Inflammatory macrophage treated with lipopolysaccharide for 4 hours (primary cell): ENCODE measurements around the gene GGTLC1.
"Not testable (repeated sequence)": the region's sequence is repeated elsewhere in the genome, so short reads cannot be mapped to it uniquely, and the experiment has no call there.

Experiments used
- DNase-seq: peaks from one replicate; pipeline ENCODE4 v3.0.0-alpha.2; 2020

GGTLC1 gene

DNA sequence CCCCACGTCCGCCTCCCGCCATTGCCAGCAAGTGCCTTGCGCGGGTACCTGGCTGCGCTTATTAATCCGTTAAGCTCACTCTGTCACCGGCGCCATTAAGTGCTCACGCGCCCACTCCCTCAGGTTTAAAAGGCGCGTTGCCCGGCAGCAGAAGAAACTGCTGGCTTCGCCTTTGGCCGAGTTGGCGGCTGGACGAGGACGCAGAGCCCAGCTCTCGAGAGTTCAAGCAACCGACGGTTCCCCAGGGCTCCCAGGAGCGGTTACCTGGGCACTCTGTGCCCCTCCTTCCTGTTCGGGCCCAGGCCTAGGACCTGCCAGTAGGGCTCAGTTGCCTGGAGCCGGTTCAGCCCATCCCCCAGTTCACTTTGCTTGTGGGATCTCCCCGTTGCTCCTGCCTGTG lies at the start of gene GGTLC1:
Gene GGTLC1, minus strand, starts transcription at position 219 of the 400 bp plus-strand sequence. CDS start 2,168 bp downstream, outside the sequence.
- no peak for DNase-seq

DNA sequence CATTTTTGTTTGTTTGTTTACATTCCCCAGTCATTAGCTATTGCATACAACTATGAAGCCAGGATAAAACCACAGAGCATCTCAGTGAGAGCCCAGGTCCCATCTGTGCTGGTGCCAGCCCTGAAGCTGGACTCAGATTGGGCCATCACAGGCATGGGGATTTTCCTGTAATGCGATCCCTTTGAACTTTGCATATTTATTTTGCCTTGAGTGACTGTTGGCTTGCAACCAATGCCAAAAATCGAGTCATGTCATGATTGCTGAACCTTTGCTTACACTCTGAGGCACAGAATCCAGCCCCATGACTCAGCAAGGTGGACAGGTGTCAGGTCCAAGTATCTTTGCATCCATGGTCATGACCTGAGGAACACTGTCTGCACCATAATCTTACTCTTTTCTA lies 46.2 kb upstream of the GGTLC1 start:
- no peak for DNase-seq

DNA sequence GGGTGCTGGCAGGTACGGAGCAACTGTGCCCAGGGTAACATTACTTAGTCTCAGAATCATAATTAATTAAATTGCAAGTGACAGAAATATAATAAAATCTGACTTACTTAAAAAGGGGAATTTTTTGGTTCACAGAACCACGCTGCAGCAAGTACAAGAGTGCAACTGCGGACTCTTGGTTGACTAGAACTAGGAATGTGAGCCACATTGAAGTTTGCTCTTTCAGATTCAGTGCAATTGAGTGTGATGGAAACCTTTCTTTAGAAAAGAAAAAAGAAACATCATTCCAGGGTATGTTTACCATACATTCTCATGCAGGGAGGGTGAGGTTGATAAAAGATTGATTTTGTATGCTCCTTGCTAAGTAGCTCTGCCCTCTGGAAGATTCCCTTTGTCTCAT lies 45.0 kb upstream of the GGTLC1 start:
- no peak for DNase-seq

DNA sequence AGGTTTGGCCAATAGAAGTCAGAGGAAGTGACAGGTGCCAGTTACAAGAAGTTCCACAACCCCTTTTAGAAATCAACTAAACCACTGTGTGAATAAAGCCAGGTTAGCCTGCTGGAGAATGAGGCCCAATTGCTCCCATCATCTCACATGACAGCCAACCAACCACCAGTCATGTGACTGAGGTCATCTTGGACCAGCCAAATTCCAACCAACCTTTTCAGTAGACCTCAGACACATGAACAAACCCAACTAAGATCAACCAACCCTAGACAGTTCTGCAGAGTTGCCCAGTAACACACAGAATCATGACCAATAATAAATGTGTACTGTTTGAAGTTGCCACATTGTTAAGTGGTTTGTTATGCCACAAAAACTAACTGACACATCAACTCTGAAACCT lies 44.6 kb upstream of the GGTLC1 start:
- DNase-seq = no peak

DNA sequence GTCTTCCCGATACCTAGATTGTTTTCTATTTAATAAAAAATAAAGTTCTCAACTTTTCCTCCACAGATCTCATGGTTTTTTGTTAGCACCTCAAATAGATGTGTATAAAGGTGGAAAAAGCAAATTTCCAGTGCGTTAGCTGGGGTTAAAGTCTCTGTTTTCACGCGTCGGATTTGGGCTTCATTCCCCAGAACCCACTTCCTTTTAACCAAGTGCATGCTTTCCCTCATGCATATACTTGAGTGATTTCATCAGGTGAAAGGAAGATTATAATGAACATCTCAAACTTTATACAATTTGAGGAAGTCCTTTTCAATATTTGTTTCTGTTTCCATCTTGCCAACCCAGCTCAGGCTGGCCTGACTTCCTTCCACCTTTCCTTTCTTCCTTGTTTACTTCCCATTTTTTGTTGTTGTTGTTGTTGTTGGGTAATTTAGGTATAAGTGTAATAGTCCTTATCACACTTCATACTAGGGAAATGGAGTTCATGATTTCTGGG lies 43.9 kb upstream of the GGTLC1 start:
- DNase-seq = peak; percentile 27

DNA sequence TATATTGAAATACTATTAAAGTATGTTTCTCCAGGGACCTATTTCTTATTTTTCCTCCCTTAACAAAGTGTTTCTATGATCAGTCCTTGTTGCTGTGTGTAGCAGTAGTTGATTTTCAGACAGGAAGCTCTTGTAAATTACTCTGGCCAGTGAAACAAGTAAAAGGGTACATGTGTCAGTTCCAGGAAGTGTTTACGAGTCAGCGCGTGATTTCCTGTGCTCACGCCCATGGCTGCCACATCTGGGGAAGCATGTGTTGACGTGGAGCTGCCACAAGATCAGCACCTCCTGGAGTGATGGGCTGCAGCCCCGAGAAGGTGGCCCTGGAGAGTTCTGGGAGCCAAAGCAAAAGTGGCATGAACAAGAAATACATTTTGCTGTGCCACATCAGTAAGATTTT lies 38.6 kb upstream of the GGTLC1 start:
- peak; percentile 59 for DNase-seq

DNA sequence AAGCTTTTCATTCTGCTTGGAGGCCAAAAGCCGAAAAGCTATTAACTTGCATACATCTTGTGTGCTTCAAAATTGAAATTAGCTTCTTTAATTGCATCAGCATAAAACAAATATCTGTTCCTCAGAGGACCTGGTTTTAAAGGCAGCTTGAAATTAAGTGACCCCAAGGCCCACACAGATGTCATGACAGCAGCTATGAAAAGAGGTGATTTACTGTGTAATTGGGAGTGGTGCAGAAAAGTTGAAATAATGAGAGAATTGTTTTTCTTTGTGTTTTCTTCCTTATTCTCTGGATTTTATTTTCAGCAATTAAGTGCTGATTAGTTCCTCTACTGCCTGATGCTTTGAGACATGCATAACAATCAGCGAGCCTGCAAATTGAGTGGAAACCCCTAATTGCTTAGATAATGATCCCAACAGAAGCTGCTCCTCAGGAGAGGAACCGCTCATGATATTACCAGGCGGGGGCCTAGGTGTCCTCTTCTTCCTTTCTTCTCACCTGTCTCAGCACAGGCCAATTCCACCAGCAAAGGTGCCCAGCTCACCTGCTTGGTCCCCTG lies 34.1 kb upstream of the GGTLC1 start:
- DNase-seq = no peak

DNA sequence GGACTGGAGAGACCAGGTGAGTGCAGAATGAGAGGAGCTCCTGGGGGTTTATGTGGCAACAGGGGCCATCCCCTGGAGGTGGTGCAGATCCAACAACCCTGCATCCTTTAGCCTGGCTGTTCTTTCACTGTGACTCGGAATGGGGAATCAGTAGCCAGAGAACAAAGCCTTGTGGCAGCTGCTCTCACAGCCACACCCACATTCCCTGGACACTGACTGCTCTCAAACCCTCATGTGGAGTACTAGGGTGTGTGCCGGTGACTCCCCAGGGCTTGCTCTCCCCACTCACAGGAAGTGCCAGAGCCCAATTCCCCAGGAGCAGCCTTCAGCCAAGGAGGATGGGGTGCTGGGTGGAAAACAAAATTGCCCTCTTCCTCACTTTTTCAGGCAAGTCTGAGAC lies 30.2 kb upstream of the GGTLC1 start:
- DNase-seq = no peak

DNA sequence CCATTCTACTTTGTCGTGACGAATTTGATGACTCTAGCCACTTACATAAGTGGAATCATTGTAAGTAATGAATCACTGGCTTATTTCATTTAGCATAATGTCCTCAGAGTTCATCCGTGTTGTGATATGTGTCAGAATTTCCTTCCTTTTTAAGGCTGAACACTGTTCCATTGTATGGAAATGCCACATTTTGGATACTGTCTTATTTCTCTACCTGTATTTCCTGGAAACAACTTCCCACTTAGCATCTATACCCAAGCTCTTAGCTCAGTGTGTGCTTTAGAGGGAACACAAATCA lies 28.8 kb upstream of the GGTLC1 start:
- peak; percentile 3 for DNase-seq

DNA sequence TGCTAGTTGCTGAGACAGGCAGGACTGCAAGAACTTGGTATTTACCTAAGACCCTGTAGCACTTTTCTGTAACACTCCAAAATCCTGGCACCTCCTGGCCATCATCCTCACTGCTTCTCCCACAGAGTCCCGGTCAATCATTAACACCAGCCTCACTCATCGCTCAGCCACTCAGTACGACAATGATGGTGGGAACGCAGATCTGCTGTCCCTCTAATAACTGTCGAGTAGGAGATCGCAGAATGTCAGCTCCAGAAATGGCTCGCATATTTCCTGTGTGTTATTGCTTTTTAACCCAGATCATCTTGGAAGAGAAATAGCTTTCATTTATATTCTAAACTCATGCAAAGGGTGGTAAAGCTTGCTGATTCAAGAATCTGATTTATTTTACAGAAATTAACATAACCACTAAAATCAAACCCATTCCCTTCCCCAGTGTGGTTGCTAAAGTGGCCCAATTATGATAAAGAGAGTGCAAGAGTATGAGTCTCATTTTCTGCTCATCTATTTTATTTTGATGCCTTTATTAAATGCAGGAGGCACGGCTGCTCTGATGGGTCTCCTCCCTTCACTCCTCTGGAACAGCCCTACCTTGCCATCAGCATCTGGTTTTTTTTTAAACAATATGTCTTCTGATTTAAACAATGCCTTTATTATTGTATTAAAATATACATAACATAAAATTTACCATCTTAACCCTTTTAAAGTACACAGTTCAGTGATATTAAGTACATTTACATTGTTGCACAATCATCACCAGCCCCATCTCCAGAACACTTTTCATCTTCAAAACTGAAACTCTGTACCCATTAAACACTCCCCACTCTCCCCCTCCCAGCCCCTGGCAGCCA lies 28.3 kb upstream of the GGTLC1 start:
- DNase-seq = no peak

DNA sequence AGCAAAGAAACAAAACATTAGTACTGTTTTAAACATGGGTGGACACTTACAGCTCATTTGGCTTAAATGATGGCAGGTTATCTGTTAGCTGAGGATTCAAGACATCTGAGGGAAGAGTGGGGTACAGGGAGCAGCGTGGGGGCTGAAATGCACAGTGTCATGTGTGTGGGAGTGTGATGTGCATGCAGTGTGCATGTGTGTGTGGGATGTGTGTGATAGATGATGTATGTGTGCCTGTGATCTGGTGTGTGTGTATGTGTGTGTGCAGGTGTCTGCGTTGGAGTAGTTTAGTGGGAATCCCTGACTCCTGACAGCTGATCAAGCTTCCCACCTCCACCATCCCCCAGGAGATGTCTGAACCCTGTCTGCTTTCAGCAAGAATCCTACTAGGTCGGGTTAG lies 25.4 kb upstream of the GGTLC1 start:
- no peak for DNase-seq

DNA sequence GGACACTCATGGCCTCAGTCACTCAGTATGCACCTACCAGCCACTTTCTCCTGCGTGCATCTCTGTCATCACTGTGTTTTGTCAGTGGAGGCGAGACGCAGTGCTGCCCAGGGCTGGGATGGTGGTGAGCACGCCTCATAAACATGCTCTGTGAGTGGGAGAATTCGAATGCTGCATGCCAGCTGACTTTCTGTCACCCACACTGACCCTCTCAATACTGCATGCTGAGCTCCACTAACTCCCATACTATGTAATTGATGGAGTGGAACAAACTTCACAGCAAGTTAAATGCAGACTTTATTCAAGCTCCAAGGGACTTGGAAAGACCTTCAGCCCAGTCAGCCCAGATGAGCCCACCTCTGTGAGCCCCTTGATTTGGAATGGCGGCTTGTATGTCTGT lies 22.7 kb upstream of the GGTLC1 start:
- DNase-seq = no peak

DNA sequence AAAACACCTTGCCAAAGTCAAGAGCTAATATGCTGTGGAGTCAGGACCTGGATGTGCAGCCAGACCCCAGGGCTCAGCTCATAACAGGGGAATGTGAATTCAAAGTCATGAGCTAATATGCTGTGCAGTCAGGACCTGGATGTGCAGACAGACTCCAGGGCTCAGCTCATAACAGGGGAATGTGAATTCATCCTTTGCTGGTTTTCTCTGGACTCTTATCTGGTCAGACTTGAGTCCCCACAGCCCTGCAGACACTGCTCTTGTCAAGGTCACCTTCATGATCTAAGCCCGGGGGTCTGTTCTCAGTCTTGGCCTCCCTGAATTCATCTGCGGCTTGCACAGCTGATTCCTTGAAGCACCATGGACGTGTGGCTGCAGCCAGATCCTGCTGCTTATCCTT lies 19.2 kb upstream of the GGTLC1 start:
- no peak for DNase-seq

DNA sequence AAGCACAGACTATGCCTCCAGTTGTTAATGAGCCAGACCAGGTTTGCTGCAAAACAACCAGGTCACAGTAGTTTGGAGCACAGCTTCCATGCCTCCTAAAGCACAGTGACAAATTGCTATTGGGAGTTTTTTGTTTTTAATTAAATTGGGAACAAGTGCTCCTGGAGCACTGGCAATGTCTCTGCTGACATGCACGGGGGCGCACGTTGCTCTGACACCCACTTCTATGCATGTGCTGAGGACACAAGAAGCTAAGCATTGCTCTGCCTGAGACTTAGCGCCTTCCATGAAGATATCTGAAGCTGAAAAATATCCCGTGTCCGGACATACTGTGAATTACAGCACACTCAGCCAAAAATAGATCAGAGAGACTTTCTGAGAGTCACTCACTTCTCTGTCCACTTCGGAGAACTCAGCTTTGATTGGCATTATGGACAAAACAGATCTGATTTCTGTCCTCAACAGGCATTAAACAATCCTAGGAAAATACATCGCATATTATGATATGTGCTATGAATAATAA lies 18.6 kb upstream of the GGTLC1 start:
- no peak for DNase-seq

DNA sequence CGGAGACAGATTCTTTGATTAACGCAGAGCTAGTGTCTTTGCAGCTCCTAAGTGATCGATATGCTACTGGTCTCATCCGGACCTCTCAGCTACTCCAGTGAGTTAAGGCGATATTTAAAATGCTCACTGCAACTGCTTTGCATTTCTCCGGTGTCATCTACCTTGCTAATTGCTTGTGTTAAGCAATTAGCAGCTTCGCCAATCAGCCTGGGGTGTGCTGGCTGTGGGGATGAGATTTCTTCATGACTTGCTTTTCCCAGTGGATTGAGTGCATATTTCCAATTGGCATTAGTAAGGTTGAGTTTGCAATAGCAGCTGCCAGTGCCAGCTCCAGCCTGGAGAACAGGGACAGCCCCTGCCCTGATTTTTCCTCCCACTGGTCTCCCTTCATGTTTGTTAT lies 18.0 kb upstream of the GGTLC1 start:
- no peak for DNase-seq

DNA sequence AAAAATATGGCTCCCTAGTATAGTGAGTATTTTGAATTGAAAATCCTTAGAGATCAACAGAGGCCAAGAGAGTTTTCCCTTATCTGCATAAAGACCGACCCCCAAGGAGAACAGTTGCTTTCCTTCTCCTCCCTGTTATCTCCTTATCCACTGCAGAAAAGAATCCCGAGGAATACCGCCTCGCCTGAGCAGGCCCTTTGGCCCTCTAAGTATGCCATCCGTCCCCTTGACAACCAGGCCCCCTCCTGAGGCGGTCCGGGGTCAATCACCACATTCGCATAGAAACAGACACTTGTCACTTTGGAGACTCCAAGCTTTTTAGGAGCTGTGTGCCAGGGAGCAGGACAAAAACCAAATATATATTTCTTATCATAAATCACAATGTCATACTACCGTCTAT lies 15.9 kb upstream of the GGTLC1 start:
- no peak for DNase-seq

DNA sequence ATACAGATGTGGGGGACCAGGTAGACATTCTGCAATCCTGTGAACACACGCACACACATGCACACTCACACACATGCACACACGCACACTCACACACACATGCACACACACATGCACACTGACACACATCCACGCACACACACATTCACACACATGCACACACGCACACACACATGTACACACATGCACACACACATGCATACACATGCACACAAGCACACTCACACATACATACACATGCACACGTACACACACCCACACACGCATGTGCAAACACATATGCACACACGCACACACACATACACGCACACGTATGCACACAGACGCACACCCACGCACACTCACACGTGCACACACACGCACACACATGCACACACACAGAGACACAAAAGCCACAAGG lies 14.3 kb upstream of the GGTLC1 start:
- no peak for DNase-seq

DNA sequence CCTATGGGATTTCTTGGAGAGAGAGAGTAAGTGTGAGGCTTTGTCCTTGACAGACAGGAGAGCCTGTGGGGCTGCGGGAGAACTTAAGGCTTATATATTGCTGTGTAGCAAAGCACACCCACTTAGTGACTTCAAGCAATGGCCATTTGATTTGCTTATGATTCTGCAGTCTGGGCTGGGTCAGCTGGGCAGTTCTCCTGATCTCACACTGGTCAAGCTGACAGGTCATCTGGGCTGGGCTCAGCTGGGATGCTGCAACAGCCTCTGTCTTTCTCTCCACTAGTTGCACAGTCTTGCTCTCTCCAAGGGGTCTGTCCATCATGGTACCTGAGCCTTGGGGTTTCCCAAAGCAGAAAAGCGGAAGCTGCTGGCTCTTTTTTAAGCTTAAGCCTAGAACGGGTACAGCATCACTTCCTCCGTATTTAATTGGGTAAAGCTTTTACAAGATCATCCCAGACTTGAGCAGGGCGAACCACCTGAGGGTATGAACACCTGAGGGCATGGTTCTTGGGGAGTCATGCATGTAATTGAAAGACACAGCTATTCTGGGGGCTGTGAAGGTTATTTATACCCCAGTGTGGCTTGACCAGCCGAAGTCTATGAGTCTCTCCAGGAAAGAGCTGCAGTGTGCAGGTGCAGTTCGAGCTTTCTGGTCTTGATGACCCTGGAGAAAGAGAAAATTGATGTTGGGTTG lies 13.3 kb upstream of the GGTLC1 start:
- no peak for DNase-seq

DNA sequence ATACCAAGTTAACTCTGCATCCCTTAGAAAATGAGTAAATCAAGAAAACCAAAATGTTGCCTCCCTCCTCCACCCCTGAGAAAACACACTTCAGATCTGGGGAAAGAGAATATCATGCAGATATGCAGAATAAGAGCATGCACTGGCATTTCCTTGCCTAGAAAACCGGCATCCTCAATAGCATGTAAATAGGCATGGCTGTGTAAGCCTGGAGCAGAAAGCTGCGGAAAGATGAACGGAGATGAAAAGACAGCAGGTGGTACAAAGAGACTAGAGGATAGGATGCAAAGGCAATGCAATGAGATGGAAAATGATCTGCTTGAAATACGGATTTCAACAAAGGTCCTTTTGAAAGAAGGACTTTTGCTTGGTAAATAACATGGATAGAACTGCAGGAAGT lies 10.3 kb upstream of the GGTLC1 start:
- no peak for DNase-seq

DNA sequence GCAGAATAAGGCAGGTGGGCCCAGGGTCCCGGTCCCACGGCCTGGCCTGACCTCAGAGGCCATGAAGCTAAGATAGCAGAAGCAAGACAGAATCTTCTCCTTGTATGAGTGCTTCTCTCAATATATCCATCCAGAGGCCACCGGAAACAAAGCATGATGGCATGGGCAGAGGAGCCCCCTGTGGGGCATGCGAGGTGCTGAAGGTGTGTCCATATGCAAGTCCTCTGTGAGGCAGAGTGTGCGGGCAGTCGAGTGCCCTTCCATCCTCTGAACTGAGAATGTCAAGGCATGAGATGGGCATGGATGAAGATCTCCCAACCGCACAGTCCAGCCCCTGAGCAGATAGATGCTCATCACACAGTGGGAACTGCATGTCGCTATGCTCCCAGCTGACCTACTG lies 9.8 kb upstream of the GGTLC1 start:
- no peak for DNase-seq

DNA sequence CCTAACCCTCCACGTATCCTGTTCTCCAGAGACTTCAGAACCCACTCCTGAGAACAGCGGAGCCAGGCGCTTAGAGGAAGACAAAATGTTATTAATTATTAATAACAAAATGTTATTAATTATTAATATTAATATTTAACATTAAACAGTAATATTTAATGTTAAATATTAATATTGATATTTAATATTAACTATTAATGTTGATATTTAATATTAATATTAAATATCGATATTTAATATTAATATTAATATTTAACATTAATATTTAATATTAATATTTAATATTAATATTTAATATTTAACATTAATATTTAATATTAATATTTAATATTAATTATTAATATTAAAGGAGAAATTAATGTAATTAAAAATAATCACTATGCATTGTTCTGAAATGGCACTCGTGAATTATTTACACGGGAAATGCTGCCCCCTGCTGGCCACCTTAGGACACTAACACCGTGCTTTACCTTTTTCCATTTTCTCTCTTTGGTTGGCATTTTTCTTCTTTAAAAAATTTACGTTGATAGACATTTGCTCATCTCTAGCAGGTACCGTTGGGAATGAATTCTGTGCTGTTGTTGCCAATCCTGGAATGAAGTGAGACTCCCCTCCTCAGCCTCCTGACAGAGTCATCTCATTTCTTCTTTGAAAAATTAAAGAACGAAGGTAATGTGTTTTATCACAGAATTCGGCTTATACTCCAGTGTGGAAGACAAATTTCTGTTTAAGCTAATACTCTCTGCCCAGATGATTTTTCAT lies 7.5 kb upstream of the GGTLC1 start:
- DNase-seq = peak; percentile 37

DNA sequence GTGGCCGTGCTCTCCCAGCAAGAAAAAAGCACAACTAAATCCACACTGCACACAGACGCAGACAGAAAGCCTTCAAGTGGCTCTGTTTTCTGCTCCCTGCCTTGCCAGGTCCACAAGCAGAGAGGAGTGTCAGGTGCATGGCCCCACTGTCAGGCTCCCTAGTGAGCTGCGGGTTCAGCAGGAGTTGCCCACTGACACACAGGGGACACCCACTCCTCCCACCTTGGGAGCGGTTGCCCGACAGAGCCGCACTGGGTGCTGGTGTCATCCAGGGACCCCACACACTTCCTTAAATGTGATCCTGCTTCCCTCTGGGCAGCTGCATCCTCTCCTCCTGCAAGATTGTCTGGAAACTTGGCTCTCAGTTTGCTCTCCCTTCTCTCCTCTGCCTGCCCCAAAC lies 6.7 kb upstream of the GGTLC1 start:
- not testable (repeated sequence) for DNase-seq

DNA sequence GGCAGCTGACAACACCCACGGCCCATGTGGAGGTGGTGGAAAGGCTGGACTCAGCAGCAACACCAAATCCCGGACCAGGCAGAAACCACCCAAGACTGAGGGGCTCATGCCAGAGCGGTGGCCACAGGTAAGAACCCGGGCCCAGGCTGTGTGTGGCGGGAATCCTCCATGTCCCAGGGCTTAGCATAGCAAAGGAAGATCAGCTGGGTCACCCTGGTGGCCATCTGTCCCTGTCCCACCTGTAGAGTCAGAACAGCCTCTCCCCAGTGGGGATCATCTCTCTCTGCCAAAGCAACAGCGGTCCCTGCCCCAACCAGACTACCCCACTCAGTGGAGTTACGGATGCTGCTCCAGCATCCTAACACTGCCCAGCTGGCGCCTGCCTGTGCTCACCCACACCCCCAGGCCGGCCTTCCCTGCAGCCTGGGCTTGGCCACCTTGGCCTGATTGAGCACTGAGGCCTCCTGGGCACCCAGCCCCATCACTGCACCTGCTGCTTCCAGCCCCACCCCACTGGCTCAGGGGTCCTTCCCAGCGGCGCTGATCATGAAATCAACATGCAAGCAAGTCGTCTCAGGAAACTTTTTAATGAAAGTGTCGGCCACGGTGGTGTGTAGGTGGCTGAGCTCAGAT lies 5.5 kb upstream of the GGTLC1 start:
- DNase-seq = not testable (repeated sequence)
